HCT116 (cell line): ENCODE results near the gene RIGI. TPM values are rescaled to one million over a fixed set of nuclear protein-coding genes. Genes with fewer than 3 reads are reported as not detected.

ENCODE experiments used
- ATAC-seq: fragments of 200-7000 bp; cut with Tn5 transposase; 2 replicates; pipeline ENCODE4 v1.9.1; 2020; ENCODE audit warnings: mild to moderate bottlenecking, moderate library complexity
- BruUV-seq: library from RNA; stranded (reverse); fragments of 400-500 nt; replicated peaks from 2 replicates; lab custom pipeline; 2021; lab: Mats Ljungman, UMichigan
- CTCF ChIA-PET: fragments of 300-600 bp; sonication (Branson Sonifier 250); formaldehyde crosslinking; loops from one replicate; lab custom pipeline; 2021; ENCODE audit warnings: antibody characterized with exemption; lab: Charles Lee
- POLR2A ChIA-PET: fragments of 300-600, 350-600 bp; sonication (Branson Sonifier 250); formaldehyde crosslinking; loops from one replicate; lab custom pipeline; 2021; ENCODE audit warnings: antibody characterized with exemption; lab: Charles Lee
- RAD21 ChIA-PET, 2 experiments: fragments of 300-600 bp; sonication (Branson Sonifier 250); formaldehyde crosslinking; loops; one replicate each; lab custom pipeline; 2023; ENCODE audit warnings: low total read pairs in 2 of 2; ENCODE audit not compliant: uncharacterized antibody in 2 of 2, unreplicated experiment in 2 of 2, low non-redundant PET in 1 of 2; lab: Charles Lee
- DNase-seq: peaks from one replicate; pipeline ENCODE4 v3.0.0-alpha.2; 2010; ENCODE audit warnings: low read depth, low spot score
- H2AFZ ChIP-seq: fragments of 200-600 bp; shearing (Covaris generic), sonication (generic); 2 replicates; pipeline ENCODE4 v1.6.1; 2017; ENCODE audit warnings: low read depth, mixed run types, mixed read lengths, antibody characterized with exemption, low read length; ENCODE audit not compliant: poor library complexity, severe bottlenecking
- H3K27ac ChIP-seq: 2 replicates; pipeline ENCODE4 v1.5.1; 2012; ENCODE audit warnings: low read depth, low read length
- H3K27me3 ChIP-seq: fragments of 200-600 bp; sonication (generic); 2 replicates; pipeline ENCODE4 v1.6.1; 2016; ENCODE audit warnings: mixed run types, low read length, mixed read lengths; ENCODE audit not compliant: insufficient read depth
- H3K36me3 ChIP-seq, 2 experiments: fragments of 200-500 bp in 1 of 2; fragments of 200-600 bp in 1 of 2; sonication (Bioruptor generic) in 1 of 2; sonication (generic) in 1 of 2; 2 replicates each; pipeline versions ENCODE4 v1.5.1 to v1.6.1; 2014 to 2016; ENCODE audit warnings: low read length in 2 of 2, inconsistent platforms in 1 of 2, mixed read lengths in 1 of 2, mixed run types in 1 of 2; ENCODE audit not compliant: insufficient read depth in 2 of 2, control insufficient read depth in 1 of 2
- H3K4me1 ChIP-seq, 2 experiments: fragments of 200-600 bp in 1 of 2; sonication (generic) in 1 of 2; 2 replicates each; pipeline versions ENCODE4 v1.5.1 to v1.6.1; 2012 to 2017; ENCODE audit warnings: low read length in 2 of 2, inconsistent platforms in 1 of 2, mild to moderate bottlenecking in 1 of 2, mixed read lengths in 1 of 2, mixed run types in 1 of 2, moderate library complexity in 1 of 2; ENCODE audit not compliant: insufficient read depth in 2 of 2, control insufficient read depth in 1 of 2
- H3K4me2 ChIP-seq: fragments of 200-600 bp; sonication (generic); 2 replicates; pipeline ENCODE4 v1.6.1; 2017; ENCODE audit warnings: mixed run types, low read length, mixed read lengths
- H3K4me3 ChIP-seq, 2 experiments: fragments of 200-600 bp in 1 of 2; sonication (generic) in 1 of 2; replicated peaks in 1 of 2; 2 replicates each; pipeline ENCODE4 v1.5.1; 2011 to 2016; ENCODE audit warnings: low read length in 2 of 2, control low read depth in 1 of 2, low read depth in 1 of 2, mild to moderate bottlenecking in 1 of 2, mixed read lengths in 1 of 2, mixed run types in 1 of 2
- H3K79me2 ChIP-seq: fragments of 200-600 bp; sonication (generic); 2 replicates; pipeline ENCODE4 v1.6.1; 2017; ENCODE audit warnings: mild to moderate bottlenecking, mixed run types, low read length, moderate library complexity, mixed read lengths; ENCODE audit not compliant: insufficient read depth
- H3K9ac ChIP-seq: fragments of 200-600 bp; sonication (generic); 2 replicates; pipeline ENCODE4 v1.6.1; 2016; ENCODE audit warnings: low read length, mixed read lengths
- H3K9me2 ChIP-seq: fragments of 200-600 bp; sonication (generic), shearing (Covaris generic); 2 replicates; pipeline ENCODE4 v1.6.1; 2017; ENCODE audit warnings: mixed run types, mild to moderate bottlenecking, moderate library complexity; ENCODE audit not compliant: insufficient read depth
- H3K9me3 ChIP-seq, 2 experiments: fragments of 200-500 bp in 1 of 2; fragments of 200-600 bp in 1 of 2; sonication (Bioruptor generic) in 1 of 2; sonication (generic) in 1 of 2; 2 replicates each; pipeline ENCODE4 v1.6.1; 2014 to 2017; ENCODE audit warnings: low read length in 2 of 2, mixed read lengths in 2 of 2, inconsistent platforms in 1 of 2, low read depth in 1 of 2, mild to moderate bottlenecking in 1 of 2, mixed run types in 1 of 2, moderate library complexity in 1 of 2; ENCODE audit not compliant: control insufficient read depth in 1 of 2, insufficient read depth in 1 of 2
- H4K20me1 ChIP-seq: fragments of 200-600 bp; sonication (generic), shearing (Covaris generic); 2 replicates; pipeline ENCODE4 v1.6.1; 2017; ENCODE audit warnings: mixed run types, mild to moderate bottlenecking, moderate library complexity; ENCODE audit not compliant: insufficient read depth
- CTCF ChIP-seq, 3 experiments: fragments of 200-600 bp in 1 of 3; sonication (generic) in 1 of 3; IDR thresholded peaks in 2 of 3; conservative IDR thresholded peaks in 1 of 3; 2 replicates each; pipeline ENCODE4 v1.5.1; 2012 to 2017; ENCODE audit warnings: low read depth in 2 of 3, low read length in 2 of 3, antibody characterized with exemption in 1 of 3, borderline replicate concordance in 1 of 3, control low read depth in 1 of 3, mild to moderate bottlenecking in 1 of 3, mixed read lengths in 1 of 3, mixed run types in 1 of 3, moderate library complexity in 1 of 3; ENCODE audit not compliant: insufficient read depth in 1 of 3
- EGR1 ChIP-seq: IDR thresholded peaks from 2 replicates; pipeline ENCODE4 v1.6.1; 2012; ENCODE audit warnings: low read depth
- ELF1 ChIP-seq: IDR thresholded peaks from 2 replicates; pipeline ENCODE4 v1.6.1; 2012; ENCODE audit warnings: low read depth, borderline replicate concordance
- EZH2 ChIP-seq: fragments of 200-600 bp; sonication (generic); IDR thresholded peaks from 2 replicates; pipeline ENCODE4 v1.6.1; 2017; ENCODE audit warnings: antibody characterized with exemption, mixed run types
- EZH2phosphoT487 ChIP-seq: fragments of 200-600 bp; IDR thresholded peaks from 2 replicates; pipeline ENCODE4 v1.6.1; 2018; ENCODE audit warnings: antibody characterized with exemption, borderline replicate concordance
- FOSL1 ChIP-seq: IDR thresholded peaks from 2 replicates; pipeline ENCODE4 v1.6.1; 2012; ENCODE audit warnings: low read depth
- JUND ChIP-seq: IDR thresholded peaks from 2 replicates; pipeline ENCODE4 v1.6.1; 2012
- POLR2AphosphoS5 ChIP-seq: IDR thresholded peaks from 2 replicates; pipeline ENCODE4 v1.6.1; 2011; ENCODE audit warnings: mild to moderate bottlenecking, low read depth, low read length, moderate library complexity
- RAD21 ChIP-seq: IDR thresholded peaks from 2 replicates; pipeline ENCODE4 v1.6.1; 2012; ENCODE audit warnings: low read depth, mild to moderate bottlenecking
- SIN3A ChIP-seq: IDR thresholded peaks from 2 replicates; pipeline ENCODE4 v1.6.1; 2012; ENCODE audit warnings: low read depth
- SP1 ChIP-seq: IDR thresholded peaks from 2 replicates; pipeline ENCODE4 v1.6.1; 2012; ENCODE audit warnings: low read depth
- SRF ChIP-seq: IDR thresholded peaks from 2 replicates; pipeline ENCODE4 v1.6.1; 2012; ENCODE audit warnings: low read depth
- TCF7L2 ChIP-seq: IDR thresholded peaks from 2 replicates; pipeline ENCODE4 v1.7.0; 2011; ENCODE audit warnings: borderline replicate concordance, inconsistent platforms; ENCODE audit not compliant: insufficient read depth, insufficient read length; ENCODE audit errors: extremely low read depth
- YY1 ChIP-seq: IDR thresholded peaks from 2 replicates; pipeline ENCODE4 v1.6.1; 2011; ENCODE audit warnings: low read length, low read depth, moderate library complexity, mild to moderate bottlenecking; ENCODE audit not compliant: insufficient replicate concordance; ENCODE audit errors: extremely low read depth
- ZFX ChIP-seq: fragments of 450-650 bp; IDR thresholded peaks from 2 replicates; pipeline ENCODE4 v1.6.1; 2017
- ZNF274 ChIP-seq: fragments of 200-500 bp; sonication (Bioruptor generic); IDR thresholded peaks from 2 replicates; pipeline ENCODE4 v1.6.1; 2014; ENCODE audit warnings: mild to moderate bottlenecking, low read depth, low read length, inconsistent platforms
- intact Hi-C: fragments of 100-400 bp; cut with micrococcal nuclease; formaldehyde crosslinking; loops from 2 replicates; pipeline ENCODE4 v1.10.0; 2022
- total RNA-seq: library from RNA; stranded (reverse); gene quantifications from one replicate; pipeline ENCODE4 v1.2.1, GENCODE V29; 2021; ENCODE audit not compliant: unreplicated experiment
- TF ChIP-seq, protein P1 (sequence below): IDR thresholded peaks from 2 replicates; pipeline ENCODE4 v1.6.1; 2012
- TF ChIP-seq, protein P2 (sequence below): IDR thresholded peaks from 2 replicates; pipeline ENCODE4 v1.6.1; 2011; ENCODE audit warnings: mild to moderate bottlenecking, low read length, moderate library complexity; ENCODE audit not compliant: insufficient replicate concordance; ENCODE audit errors: extremely low read depth

RIGI gene
- total RNA-seq, 1 experiment from 2014 or later, result 5.5 TPM

GRCh38 chr9:32502464-32502863, 23.5 kb downstream of the RIGI start (continued):
- TF ChIP-seq RAD21 (no peak), TCF7L2 (no peak), EZH2phosphoT487 (no peak), JUND (no peak), EGR1 (no peak), ZFX (no peak)

DNA sequence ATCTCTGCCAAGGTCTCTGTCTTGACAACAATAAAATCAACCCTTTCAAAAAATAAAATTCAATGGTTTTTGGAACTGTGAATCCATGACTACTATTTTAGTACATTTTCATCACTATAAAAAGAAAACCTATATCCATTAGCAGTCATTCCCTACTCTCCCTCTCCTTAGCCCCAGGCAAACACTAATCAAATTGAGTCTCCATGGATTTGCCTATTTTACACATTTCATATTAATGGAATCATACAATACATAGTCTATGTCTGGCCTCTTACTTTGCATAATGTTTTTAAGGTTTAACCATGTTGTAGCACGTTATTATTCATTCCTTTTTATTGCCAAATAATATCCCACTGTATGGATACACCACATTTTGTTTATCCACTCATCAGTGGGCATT, 24.1 kb downstream of the RIGI start:
- H3K4me2 ChIP-seq, result no peak overlapping the region
- peaks cover 8 to 33% of the 10 kb centered on the region in 2 experiments; a peak in 3 of 4 replicates for H3K4me1 ChIP-seq
- H3K9me3 ChIP-seq, result no peaks in the 10 kb centered on the region
- H4K20me1 ChIP-seq, result no peaks in the 10 kb centered on the region
- no peak overlapping the region for H3K9ac ChIP-seq
- no peak overlapping the region for H3K4me3 ChIP-seq
- H3K79me2 ChIP-seq, result no peaks in the 10 kb centered on the region
- no peaks in the 10 kb centered on the region for H3K9me2 ChIP-seq
- intact Hi-C loops, result no loop called here
- POLR2A ChIA-PET, result no interaction called here
- H2AFZ ChIP-seq, result no peak overlapping the region
- ATAC-seq (no peak), DNase-seq (no peak)
- CTCF ChIA-PET, result no interaction called here
- no peaks in the 10 kb centered on the region for H3K36me3 ChIP-seq
- no peak overlapping the region for H3K27ac ChIP-seq
- H3K27me3 ChIP-seq, result no peaks in the 10 kb centered on the region
- BruUV-seq, result no TSS peak
- TF ChIP-seq, protein P1, sequence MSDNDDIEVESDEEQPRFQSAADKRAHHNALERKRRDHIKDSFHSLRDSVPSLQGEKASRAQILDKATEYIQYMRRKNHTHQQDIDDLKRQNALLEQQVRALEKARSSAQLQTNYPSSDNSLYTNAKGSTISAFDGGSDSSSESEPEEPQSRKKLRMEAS, result no peak
- TF ChIP-seq RAD21 (no peak), EZH2phosphoT487 (no peak), YY1 (no peak), ZNF274 (no peak), POLR2AphosphoS5 (no peak), SRF (no peak), ELF1 (no peak), FOSL1 (no peak), CTCF (IDR thresholded peaks at IDR 0.05 in 2 of 3, conservative IDR thresholded peaks at IDR 0.05 in 1 of 3; ENCODE audit: borderline replicate concordance in 1 of 3, insufficient read depth in 1 of 3, low read depth in 2 of 3, low read length in 2 of 3) (no peak), EGR1 (no peak), SP1 (no peak), EZH2 (no peak), SIN3A (no peak)
- TF ChIP-seq, protein P2, sequence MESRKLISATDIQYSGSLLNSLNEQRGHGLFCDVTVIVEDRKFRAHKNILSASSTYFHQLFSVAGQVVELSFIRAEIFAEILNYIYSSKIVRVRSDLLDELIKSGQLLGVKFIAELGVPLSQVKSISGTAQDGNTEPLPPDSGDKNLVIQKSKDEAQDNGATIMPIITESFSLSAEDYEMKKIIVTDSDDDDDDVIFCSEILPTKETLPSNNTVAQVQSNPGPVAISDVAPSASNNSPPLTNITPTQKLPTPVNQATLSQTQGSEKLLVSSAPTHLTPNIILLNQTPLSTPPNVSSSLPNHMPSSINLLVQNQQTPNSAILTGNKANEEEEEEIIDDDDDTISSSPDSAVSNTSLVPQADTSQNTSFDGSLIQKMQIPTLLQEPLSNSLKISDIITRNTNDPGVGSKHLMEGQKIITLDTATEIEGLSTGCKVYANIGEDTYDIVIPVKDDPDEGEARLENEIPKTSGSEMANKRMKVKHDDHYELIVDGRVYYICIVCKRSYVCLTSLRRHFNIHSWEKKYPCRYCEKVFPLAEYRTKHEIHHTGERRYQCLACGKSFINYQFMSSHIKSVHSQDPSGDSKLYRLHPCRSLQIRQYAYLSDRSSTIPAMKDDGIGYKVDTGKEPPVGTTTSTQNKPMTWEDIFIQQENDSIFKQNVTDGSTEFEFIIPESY, result no peak
- RAD21 ChIA-PET, result no interaction called here
